GM12891 (cell line): Measurements from ENCODE around the gene FOXN3.

ENCODE experiments used
- POLR2A ChIP-seq: IDR thresholded peaks from 2 replicates; pipeline ENCODE4 v1.6.1; 2011; ENCODE audit warnings: low read depth, low read length, control low read depth
- POLR2AphosphoS5 ChIP-seq: IDR thresholded peaks from 2 replicates; pipeline ENCODE4 v1.6.1; 2011; ENCODE audit warnings: low read depth, low read length, control low read depth
- TAF1 ChIP-seq: IDR thresholded peaks from 2 replicates; pipeline ENCODE4 v1.6.1; 2011; ENCODE audit warnings: low read depth, low read length, control low read depth

GRCh38 chr14:89254166-89254909 lies 162.7 kb downstream of the FOXN3 start:
- TF ChIP-seq POLR2A (no peak), TAF1 (no peak), POLR2AphosphoS5 (no peak)
